BLaER1 (cell line): ENCODE results near the gene UQCRC2.
A peak's percentile ranks its signal among the peaks of the same experiment; 100 is the strongest.

Experiments used
- H3K27ac ChIP-seq: shearing (Covaris generic); formaldehyde crosslinking; 2 replicates; pipeline ENCODE4 v1.8.1; 2022
- H3K27me3 ChIP-seq: shearing (Covaris generic); formaldehyde crosslinking; 2 replicates; pipeline ENCODE4 v1.8.1; 2022
- H3K36me3 ChIP-seq: shearing (Covaris generic); formaldehyde crosslinking; 2 replicates; pipeline ENCODE4 v1.8.1; 2022
- H3K4me1 ChIP-seq: shearing (Covaris generic); formaldehyde crosslinking; 2 replicates; pipeline ENCODE4 v1.8.1; 2022
- H3K4me2 ChIP-seq: shearing (Covaris generic); formaldehyde crosslinking; 2 replicates; pipeline ENCODE4 v1.8.1; 2022
- H3K4me3 ChIP-seq: shearing (Covaris generic); formaldehyde crosslinking; 2 replicates; pipeline ENCODE4 v1.8.1; 2022
- H3K9ac ChIP-seq: shearing (Covaris generic); formaldehyde crosslinking; 2 replicates; pipeline ENCODE4 v1.8.1; 2022
- H3K9me3 ChIP-seq: shearing (Covaris generic); formaldehyde crosslinking; 2 replicates; pipeline ENCODE4 v1.8.1; 2022
- H4K20me1 ChIP-seq: shearing (Covaris generic); formaldehyde crosslinking; 2 replicates; pipeline ENCODE4 v1.8.1; 2022
- Cebpa-rat ChIP-seq: shearing (Covaris generic); IDR thresholded peaks from 2 replicates; pipeline ENCODE4 v1.8.1; 2022

Gene UQCRC2

DNA sequence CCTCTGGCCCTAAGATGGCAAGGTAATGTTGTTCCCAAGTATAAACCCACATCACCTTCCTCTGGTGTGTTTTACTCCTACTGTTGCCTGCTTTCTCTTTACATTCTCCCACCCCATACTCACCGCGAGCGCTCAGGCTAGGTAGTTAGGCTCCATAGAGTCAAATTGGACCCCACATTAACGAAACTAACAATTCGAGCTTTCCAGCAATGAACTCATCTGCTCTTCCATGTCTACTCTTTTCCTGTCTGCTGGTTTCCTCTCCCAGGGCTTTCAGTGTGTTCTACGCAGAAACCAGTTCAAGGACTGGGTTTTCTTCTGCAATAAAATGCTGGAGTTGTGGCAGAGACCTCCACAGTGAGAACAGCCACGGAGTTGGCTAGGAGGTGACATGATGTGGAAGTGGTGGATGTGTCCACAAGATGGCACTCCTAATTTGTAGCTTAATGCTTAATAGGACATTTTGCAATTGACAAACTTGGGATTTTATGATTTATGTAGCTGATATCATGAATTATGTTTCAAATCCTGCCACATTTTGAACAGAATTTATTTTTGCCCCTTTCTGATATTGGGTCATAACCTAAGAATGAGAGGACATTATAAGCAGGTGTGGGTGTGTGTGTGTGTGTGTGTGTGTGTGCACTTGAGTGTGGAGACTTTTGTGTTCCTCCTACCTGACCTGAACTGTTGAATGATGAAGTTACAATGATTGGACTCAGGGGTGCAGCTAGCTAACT is 2.2 kb upstream of the UQCRC2 start:
- H3K27ac ChIP-seq, result no peak overlapping the region
- H4K20me1 ChIP-seq, result peaks cover 55% of the 10 kb centered on the region
- no peak overlapping the region for H3K9ac ChIP-seq
- H3K36me3 ChIP-seq, result peaks cover 5% of the 10 kb centered on the region
- H3K9me3 ChIP-seq, result no peaks in the 10 kb centered on the region
- H3K4me3 ChIP-seq, result no peak overlapping the region
- H3K4me1 ChIP-seq, result peaks cover 55% of the 10 kb centered on the region
- TF ChIP-seq Cebpa-rat, result no peak
- H3K27me3 ChIP-seq, result no peaks in the 10 kb centered on the region
- H3K4me2 ChIP-seq, result peak overlapping the region; percentile 99

DNA sequence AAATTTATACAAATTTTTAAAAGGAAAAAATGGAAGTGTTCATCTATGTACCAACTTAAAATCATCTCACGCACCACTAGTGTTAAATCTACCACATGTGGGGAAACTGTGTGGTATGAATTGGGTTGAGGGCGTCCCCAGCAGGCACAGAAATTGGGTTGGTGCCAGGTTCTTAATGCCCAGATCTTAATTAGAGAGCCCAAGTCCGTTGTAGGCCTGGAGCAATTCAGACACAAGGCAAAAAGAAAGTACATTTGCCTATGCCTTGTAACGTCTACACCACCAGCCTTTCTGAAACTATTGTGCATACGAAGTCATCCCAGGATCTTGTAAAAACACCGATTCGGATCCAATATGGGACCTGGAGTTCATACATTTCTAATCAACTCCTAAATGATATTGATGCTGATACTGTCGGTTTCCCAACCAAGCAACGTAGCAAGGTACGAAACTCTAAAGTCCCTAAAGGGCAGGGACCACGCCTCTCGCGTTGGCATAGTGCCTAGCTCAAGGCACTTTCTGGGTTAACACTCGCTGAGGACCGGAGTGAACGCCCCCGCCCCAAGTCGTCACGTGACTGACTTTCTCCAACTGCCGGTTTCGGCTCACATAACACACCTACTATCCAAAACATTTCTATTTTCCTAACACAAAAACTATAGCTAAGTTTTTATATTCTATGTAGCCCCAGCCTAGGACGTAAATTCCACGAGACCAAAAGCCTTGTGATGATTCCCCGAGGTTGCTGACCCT is 945 bp upstream of the UQCRC2 start:
- peaks cover 17% of the 10 kb centered on the region for H3K36me3 ChIP-seq
- H3K27me3 ChIP-seq, result no peaks in the 10 kb centered on the region
- peak overlapping the region; percentile 99 for H3K4me2 ChIP-seq
- H3K4me3 ChIP-seq, result peak overlapping the region; percentile 91
- peak overlapping the region; percentile 100 for H3K9ac ChIP-seq
- peaks cover 55% of the 10 kb centered on the region for H3K4me1 ChIP-seq
- peaks cover 67% of the 10 kb centered on the region for H4K20me1 ChIP-seq
- TF ChIP-seq Cebpa-rat, result no peak
- H3K27ac ChIP-seq, result peak overlapping the region; percentile 100
- H3K9me3 ChIP-seq, result no peaks in the 10 kb centered on the region

DNA sequence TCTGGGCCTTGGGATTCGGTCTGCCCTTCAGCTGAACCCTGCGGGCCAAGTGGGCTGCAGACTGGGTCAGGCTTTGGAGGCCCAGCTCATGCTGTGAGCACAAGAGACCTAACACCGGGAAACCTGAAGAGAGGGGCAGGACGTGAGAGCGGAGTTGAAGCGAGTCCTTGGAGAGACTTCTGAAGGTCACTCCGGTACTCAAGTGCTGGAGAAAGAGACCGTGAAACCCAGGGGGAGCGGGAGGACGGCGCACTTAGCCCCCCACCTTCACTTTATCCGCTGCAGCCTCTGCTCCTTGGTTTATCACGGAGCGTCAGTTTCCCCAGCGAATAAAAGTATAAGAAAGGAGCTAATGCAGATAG is 361 bp downstream of the UQCRC2 start:
- no peak for TF ChIP-seq Cebpa-rat
- Histone ChIP-seq H3K9me3 (no peaks in the 10 kb centered on the region), H3K27ac (peak overlapping the region; percentile 100), H3K36me3 (peaks cover 31% of the 10 kb centered on the region), H3K4me1 (peaks cover 51% of the 10 kb centered on the region), H3K9ac (peak overlapping the region; percentile 100), H3K27me3 (no peaks in the 10 kb centered on the region), H3K4me3 (peak overlapping the region; percentile 91), H3K4me2 (peak overlapping the region; percentile 99), H4K20me1 (peaks cover 76% of the 10 kb centered on the region)

DNA sequence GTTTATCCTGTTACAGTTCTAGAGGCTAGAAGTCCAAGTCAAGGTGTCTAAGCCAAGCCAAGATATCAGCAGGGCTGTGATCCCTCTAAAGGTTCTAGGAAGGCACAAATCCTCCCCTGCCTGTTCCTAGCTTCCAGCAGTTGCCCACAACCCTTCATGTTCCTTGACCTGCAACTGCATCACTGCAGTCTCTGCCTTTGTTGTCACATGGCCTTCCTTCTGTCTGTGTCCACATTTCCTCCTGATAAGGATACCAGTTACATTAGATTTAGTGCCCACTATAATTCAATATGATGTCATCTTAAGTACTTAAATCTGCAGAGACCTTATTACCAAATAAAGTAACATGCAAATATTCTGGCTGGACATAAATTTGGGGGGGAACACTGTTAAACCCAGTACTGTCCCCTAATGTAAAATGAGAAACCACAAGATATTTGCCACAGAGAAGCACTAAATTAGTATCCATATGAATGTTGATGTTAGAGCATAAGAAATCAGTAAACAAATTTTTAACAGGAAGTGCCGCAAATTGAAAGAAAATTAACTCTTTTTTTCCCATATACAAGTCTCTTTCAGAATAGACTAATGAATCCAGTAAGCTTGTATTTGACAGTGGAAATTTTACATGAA is 4.7 kb downstream of the UQCRC2 start:
- Histone ChIP-seq H4K20me1 (peaks cover 41% of the 10 kb centered on the region), H3K4me1 (peaks cover 15% of the 10 kb centered on the region), H3K27me3 (no peaks in the 10 kb centered on the region), H3K27ac (no peak overlapping the region), H3K4me3 (no peak overlapping the region), H3K9ac (no peak overlapping the region), H3K4me2 (no peak overlapping the region), H3K36me3 (peaks cover 71% of the 10 kb centered on the region), H3K9me3 (no peaks in the 10 kb centered on the region)
- no peak for TF ChIP-seq Cebpa-rat

DNA sequence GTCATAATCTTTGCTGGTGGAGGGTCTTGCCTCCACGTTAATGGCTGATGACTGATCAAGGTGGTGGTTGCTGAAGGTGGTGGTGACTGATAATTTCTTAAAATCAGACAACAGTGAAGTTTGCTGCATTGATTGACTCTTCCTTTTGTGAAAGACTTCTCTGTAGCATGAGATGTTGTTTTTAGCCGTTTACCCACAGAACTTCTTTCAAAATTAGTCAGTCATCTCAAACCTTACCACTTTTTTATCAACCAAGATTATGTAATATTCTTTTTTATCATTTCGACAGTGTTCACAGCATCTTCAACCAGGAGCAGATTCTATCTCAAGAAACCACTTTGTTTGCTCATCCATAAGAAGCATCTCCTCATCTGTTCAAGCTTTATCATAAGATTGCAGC is 5.9 kb downstream of the UQCRC2 start:
- Histone ChIP-seq H3K9ac (no peak overlapping the region), H3K27me3 (no peaks in the 10 kb centered on the region), H3K9me3 (no peaks in the 10 kb centered on the region), H3K27ac (no peak overlapping the region), H4K20me1 (peaks cover 38% of the 10 kb centered on the region), H3K36me3 (peaks cover 83% of the 10 kb centered on the region), H3K4me1 (peaks cover 13% of the 10 kb centered on the region), H3K4me2 (no peak overlapping the region), H3K4me3 (no peak overlapping the region)
- no peak for TF ChIP-seq Cebpa-rat

DNA sequence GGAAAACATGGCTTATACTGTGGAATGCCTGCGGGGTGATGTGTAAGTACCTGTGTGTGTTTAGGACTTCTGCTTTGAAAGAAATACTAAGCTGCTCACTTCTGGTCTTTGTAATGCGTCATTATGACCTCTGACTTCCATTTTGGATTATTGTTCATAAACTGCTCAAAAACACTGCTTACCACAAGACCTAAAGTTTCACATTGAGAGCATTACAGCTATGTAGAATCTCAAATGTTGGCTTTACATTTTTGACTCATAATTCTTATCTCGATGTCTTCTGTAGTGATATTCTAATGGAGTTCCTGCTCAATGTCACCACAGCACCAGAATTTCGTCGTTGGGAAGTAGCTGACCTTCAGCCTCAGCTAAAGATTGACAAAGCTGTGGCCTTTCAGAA is 9.3 kb downstream of the UQCRC2 start:
- Histone ChIP-seq H3K9ac (no peak overlapping the region), H4K20me1 (peaks cover 21% of the 10 kb centered on the region), H3K4me3 (no peak overlapping the region), H3K4me2 (no peak overlapping the region), H3K9me3 (no peaks in the 10 kb centered on the region), H3K27ac (no peak overlapping the region), H3K27me3 (no peaks in the 10 kb centered on the region), H3K36me3 (peaks cover 93% of the 10 kb centered on the region), H3K4me1 (no peaks in the 10 kb centered on the region)
- no peak for TF ChIP-seq Cebpa-rat

DNA sequence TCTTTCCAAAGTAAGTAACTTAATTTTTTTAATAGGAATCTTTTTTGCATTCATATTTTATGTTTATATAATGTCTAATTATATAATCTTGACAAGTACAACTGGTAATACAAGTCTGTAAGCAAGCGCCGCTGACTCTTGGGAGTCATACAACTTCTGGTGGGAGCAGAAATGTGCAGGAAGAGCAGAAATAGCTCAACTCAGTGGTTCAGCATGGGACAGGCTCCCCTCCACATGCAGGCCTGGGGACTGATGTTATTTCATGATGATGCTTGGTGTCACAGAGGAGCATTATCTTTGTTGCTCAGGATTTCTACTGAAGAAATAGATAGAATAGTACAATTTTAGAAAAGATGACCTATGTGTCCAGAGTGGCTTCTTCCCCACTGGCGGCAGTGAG is 10.7 kb downstream of the UQCRC2 start:
- peaks cover 93% of the 10 kb centered on the region for H3K36me3 ChIP-seq

DNA sequence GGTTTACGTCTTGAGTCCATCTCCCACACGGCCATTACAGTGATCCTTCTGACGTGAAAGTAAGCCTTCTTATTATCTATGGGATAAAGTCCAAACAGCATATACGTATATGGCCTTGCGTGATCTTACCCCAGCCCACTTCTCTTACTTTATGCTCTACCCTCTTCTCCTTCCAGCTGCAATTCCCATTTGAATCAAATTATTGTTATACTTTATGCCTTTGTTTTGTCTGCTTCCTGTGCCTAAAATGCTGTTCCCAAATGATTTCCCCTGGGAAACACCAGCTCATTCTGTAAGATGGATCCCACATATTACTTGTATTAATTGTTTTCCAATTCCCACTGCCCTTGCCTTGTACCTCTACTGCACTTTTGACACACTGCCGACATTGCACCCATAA is 11.2 kb downstream of the UQCRC2 start:
- Histone ChIP-seq H3K4me2 (no peak overlapping the region), H4K20me1 (peaks cover 25% of the 10 kb centered on the region; the same call in 1 of the 2 replicates), H3K27me3 (no peaks in the 10 kb centered on the region), H3K4me1 (no peaks in the 10 kb centered on the region), H3K27ac (no peak overlapping the region), H3K4me3 (no peak overlapping the region), H3K36me3 (peaks cover 93% of the 10 kb centered on the region), H3K9me3 (no peaks in the 10 kb centered on the region), H3K9ac (no peak overlapping the region)
- no peak for TF ChIP-seq Cebpa-rat

More for the DNA sequence above, 10.7 kb downstream of the UQCRC2 start:
- Histone ChIP-seq H3K4me3 (no peak overlapping the region), H3K27ac (no peak overlapping the region), H3K27me3 (no peaks in the 10 kb centered on the region), H3K9ac (no peak overlapping the region), H4K20me1 (peaks cover 25% of the 10 kb centered on the region; the same call in 1 of the 2 replicates), H3K4me1 (no peaks in the 10 kb centered on the region), H3K9me3 (no peaks in the 10 kb centered on the region), H3K4me2 (no peak overlapping the region)
- no peak for TF ChIP-seq Cebpa-rat

DNA sequence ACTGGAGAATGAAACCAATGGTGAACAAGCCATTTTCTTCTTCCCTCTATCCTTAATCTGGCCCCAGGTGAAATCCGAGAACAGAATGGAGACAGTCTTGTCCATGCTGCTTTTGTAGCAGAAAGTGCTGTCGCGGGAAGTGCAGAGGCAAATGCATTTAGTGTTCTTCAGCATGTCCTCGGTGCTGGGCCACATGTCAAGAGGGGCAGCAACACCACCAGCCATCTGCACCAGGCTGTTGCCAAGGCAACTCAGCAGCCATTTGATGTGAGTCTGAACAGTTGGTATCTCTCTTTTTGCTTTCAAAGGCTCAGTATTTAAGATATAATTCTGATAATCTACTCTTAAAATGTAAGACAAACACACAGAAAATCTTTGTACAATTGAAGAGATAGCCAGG is 18.7 kb downstream of the UQCRC2 start:
- Histone ChIP-seq H3K4me2 (no peak overlapping the region), H4K20me1 (peaks cover 38% of the 10 kb centered on the region), H3K27ac (no peak overlapping the region), H3K4me1 (no peaks in the 10 kb centered on the region), H3K27me3 (no peaks in the 10 kb centered on the region), H3K9me3 (no peaks in the 10 kb centered on the region), H3K9ac (no peak overlapping the region), H3K4me3 (no peak overlapping the region), H3K36me3 (peaks cover 99% of the 10 kb centered on the region)
- no peak for TF ChIP-seq Cebpa-rat

DNA sequence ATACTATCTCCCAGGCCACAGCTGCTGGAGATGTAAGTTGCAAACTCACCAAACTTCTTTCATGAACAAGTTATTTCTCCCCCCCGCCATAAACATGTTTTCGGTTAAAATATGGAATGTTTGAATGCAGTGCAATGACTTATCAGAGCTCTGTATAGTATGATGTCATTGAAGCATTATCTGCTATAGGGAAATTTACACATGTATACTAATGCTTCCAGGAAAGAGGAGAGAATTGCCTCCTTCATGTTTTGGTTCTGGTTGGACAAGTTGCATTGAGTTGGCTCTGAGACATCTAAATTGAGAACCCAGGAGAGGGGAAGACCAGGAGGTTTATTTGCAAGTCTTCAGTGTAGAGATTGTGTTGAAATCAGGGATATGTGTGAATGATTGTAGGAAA is 20.8 kb downstream of the UQCRC2 start:
- H3K27me3 ChIP-seq, result no peaks in the 10 kb centered on the region
- H3K4me3 ChIP-seq, result no peak overlapping the region
- no peaks in the 10 kb centered on the region for H3K4me1 ChIP-seq
- H3K9me3 ChIP-seq, result no peaks in the 10 kb centered on the region
- H3K9ac ChIP-seq, result no peak overlapping the region
- no peak overlapping the region for H3K4me2 ChIP-seq
- no peak overlapping the region for H3K27ac ChIP-seq
- peaks cover 24% of the 10 kb centered on the region for H4K20me1 ChIP-seq
- peaks cover 99% of the 10 kb centered on the region for H3K36me3 ChIP-seq
- no peak for TF ChIP-seq Cebpa-rat
